Measurements from ENCODE around the gene KATNB1.
"Not testable (repeated sequence)": the region's sequence is repeated elsewhere in the genome, so short reads cannot be mapped to it uniquely, and the experiment has no call there.

The KATNB1 gene

GRCh38 chr16:57725976-57726375, 9.6 kb upstream of the KATNB1 start:
- no peak for DNase-seq (ENCODE audit: low read depth in 2 of 2)

- DNase-seq (ENCODE audit: low read depth in 2 of 2) = no peak
Observed at GRCh38 chr16:57726433-57726947, 9.1 kb upstream of the KATNB1 start.

- no peak for DNase-seq (ENCODE audit: low read depth in 2 of 2)
Observed at GRCh38 chr16:57727610-57728009, 8.0 kb upstream of the KATNB1 start.

- no peak for DNase-seq (ENCODE audit: low read depth in 2 of 2)
Observed at GRCh38 chr16:57728336-57729181, 7.0 kb upstream of the KATNB1 start.

- no peak for DNase-seq (ENCODE audit: low read depth in 2 of 2)
Observed at GRCh38 chr16:57729182-57729484, 6.4 kb upstream of the KATNB1 start.

GRCh38 chr16:57729852-57730251, 5.7 kb upstream of the KATNB1 start:
- DNase-seq (ENCODE audit: low read depth in 2 of 2) = not testable (repeated sequence)

- DNase-seq (ENCODE audit: low read depth in 2 of 2) = no peak
Observed at GRCh38 chr16:57730771-57731730, 4.5 kb upstream of the KATNB1 start.

- no peak for DNase-seq (ENCODE audit: low read depth in 2 of 2)
Observed at GRCh38 chr16:57732037-57732436, 3.5 kb upstream of the KATNB1 start.

- no peak for DNase-seq (ENCODE audit: low read depth in 2 of 2)
Observed at GRCh38 chr16:57732714-57733113, 2.9 kb upstream of the KATNB1 start.

GRCh38 chr16:57734308-57734924, 1.2 kb upstream of the KATNB1 start:
- no peak for DNase-seq (ENCODE audit: low read depth in 2 of 2)

GRCh38 chr16:57734925-57735754, 430 bp upstream of the KATNB1 start:
- peak; percentile 94 for DNase-seq (ENCODE audit: low read depth in 2 of 2)

GRCh38 chr16:57736419-57737351, 1.1 kb downstream of the KATNB1 start:
- DNase-seq (ENCODE audit: low read depth in 2 of 2) = no peak

- no peak for DNase-seq (ENCODE audit: low read depth in 2 of 2)
Observed at GRCh38 chr16:57738844-57739243, 3.3 kb downstream of the KATNB1 start.

GRCh38 chr16:57739756-57740422, 4.3 kb downstream of the KATNB1 start:
- DNase-seq (ENCODE audit: low read depth in 2 of 2) = no peak

- no peak for DNase-seq (ENCODE audit: low read depth in 2 of 2)
Observed at GRCh38 chr16:57740423-57741071, 5.0 kb downstream of the KATNB1 start.

GRCh38 chr16:57741660-57742191, 6.2 kb downstream of the KATNB1 start:
- DNase-seq (ENCODE audit: low read depth in 2 of 2) = no peak

- no peak for DNase-seq (ENCODE audit: low read depth in 2 of 2)
Observed at GRCh38 chr16:57742543-57742942, 7.0 kb downstream of the KATNB1 start.

GRCh38 chr16:57743458-57743857, 7.9 kb downstream of the KATNB1 start:
- DNase-seq (ENCODE audit: low read depth in 2 of 2) = no peak

All from stimulated activated CD8-positive, alpha-beta memory T cell treated with anti-CD3 and anti-CD28 coated beads, Interleukin-2, amount 100 ng/mL, for 1 hour (primary cell).